Stimulated activated CD8-positive, alpha-beta memory T cell treated with anti-CD3 and anti-CD28 coated beads, Interleukin-12 subunit alpha, Interleukin-12 subunit beta, amount 100 ng/mL, for 24 hours (primary cell): ENCODE measurements around the gene PTCD3.

Experiments
- DNase-seq: peaks from one replicate; pipeline ENCODE4 v3.0.0-alpha.2; 2020; ENCODE audit errors: extremely low read depth

The PTCD3 gene

GRCh38 chr2:86105969-86106945 lies at the start of gene PTCD3:
Gene PTCD3, plus strand, starts transcription at chr2:86106235. Its CDS starts 13 bp downstream, at chr2:86106248.
- DNase-seq = peak; percentile 91

GRCh38 chr2:86056590-86057331 lies 49.3 kb upstream of the PTCD3 start:
- DNase-seq = no peak

GRCh38 chr2:86062043-86062442 lies 44.0 kb upstream of the PTCD3 start:
- no peak for DNase-seq

- DNase-seq = no peak
These were observed 42.0 kb upstream of the PTCD3 start for GRCh38 chr2:86064006-86064405.

GRCh38 chr2:86065512-86065911 lies 40.5 kb upstream of the PTCD3 start:
- DNase-seq = no peak

- DNase-seq = no peak
These were observed 39.9 kb upstream of the PTCD3 start for GRCh38 chr2:86066007-86066578.

GRCh38 chr2:86066915-86067314 lies 39.1 kb upstream of the PTCD3 start:
- no peak for DNase-seq

- peak; percentile 20 for DNase-seq
These were observed 37.9 kb upstream of the PTCD3 start for GRCh38 chr2:86068136-86068588.

GRCh38 chr2:86068648-86069047 lies 37.4 kb upstream of the PTCD3 start:
- no peak for DNase-seq

- DNase-seq = no peak
These were observed 36.8 kb upstream of the PTCD3 start for GRCh38 chr2:86069091-86069685.

- no peak for DNase-seq
These were observed 36.2 kb upstream of the PTCD3 start for GRCh38 chr2:86069783-86070339.

- DNase-seq = no peak
These were observed 35.2 kb upstream of the PTCD3 start for GRCh38 chr2:86070868-86071267.

- DNase-seq = no peak
These were observed 33.7 kb upstream of the PTCD3 start for GRCh38 chr2:86072271-86072858.

GRCh38 chr2:86073225-86073624 lies 32.8 kb upstream of the PTCD3 start:
- DNase-seq = no peak

- DNase-seq = no peak
These were observed 31.8 kb upstream of the PTCD3 start for GRCh38 chr2:86074256-86074655.

GRCh38 chr2:86074811-86075210 lies 31.2 kb upstream of the PTCD3 start:
- no peak for DNase-seq

GRCh38 chr2:86075886-86076285 lies 30.1 kb upstream of the PTCD3 start:
- DNase-seq = no peak

- DNase-seq = no peak
These were observed 27.1 kb upstream of the PTCD3 start for GRCh38 chr2:86078774-86079545.

GRCh38 chr2:86079981-86080911 lies 25.8 kb upstream of the PTCD3 start:
- peak; percentile 39 for DNase-seq
